Measurements from ENCODE around the gene UBE2E2.

DNA sequence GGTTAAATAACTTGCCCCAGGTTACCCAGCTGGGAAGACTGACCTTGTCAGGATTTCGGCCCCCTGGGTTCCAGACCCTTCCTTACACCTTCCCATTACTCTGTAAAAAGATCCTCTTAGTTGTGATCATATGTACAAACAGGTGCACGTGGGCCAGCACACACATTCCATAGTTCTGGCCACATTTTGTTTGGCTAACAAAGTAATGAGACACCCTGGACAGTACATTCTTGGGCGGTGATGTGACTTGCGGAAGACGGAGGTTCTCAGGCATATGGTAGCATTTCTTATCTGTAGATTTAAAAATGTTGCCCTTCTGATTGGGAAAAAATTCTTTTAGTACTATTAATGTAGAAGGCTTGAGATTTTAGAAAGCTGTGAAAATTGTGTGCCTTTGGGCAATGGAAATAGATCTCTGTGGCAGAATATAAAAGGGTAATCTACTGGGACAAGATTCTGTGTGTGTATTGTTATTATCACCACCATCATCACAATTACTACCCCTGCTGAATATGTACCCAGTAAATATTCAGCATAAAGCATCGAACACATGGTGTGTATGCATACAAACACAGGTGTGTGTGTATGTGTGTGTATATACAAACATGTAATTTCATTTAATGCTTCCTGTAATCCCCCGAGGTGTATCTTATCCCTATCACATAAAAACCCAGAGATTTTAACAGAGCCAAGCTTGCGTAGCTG, 397.2 kb downstream of the UBE2E2 start:
- TF ChIP-seq, protein P1, sequence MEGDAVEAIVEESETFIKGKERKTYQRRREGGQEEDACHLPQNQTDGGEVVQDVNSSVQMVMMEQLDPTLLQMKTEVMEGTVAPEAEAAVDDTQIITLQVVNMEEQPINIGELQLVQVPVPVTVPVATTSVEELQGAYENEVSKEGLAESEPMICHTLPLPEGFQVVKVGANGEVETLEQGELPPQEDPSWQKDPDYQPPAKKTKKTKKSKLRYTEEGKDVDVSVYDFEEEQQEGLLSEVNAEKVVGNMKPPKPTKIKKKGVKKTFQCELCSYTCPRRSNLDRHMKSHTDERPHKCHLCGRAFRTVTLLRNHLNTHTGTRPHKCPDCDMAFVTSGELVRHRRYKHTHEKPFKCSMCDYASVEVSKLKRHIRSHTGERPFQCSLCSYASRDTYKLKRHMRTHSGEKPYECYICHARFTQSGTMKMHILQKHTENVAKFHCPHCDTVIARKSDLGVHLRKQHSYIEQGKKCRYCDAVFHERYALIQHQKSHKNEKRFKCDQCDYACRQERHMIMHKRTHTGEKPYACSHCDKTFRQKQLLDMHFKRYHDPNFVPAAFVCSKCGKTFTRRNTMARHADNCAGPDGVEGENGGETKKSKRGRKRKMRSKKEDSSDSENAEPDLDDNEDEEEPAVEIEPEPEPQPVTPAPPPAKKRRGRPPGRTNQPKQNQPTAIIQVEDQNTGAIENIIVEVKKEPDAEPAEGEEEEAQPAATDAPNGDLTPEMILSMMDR (conservative IDR thresholded peaks at IDR 0.05; ENCODE audit: low read length): no peak
- TF ChIP-seq EZH2phosphoT487 (IDR thresholded peaks at IDR 0.05; ENCODE audit: borderline replicate concordance): no peak
